ENCODE data around the gene SIRT3. TPM values are rescaled to one million over a fixed set of nuclear protein-coding genes. Genes with fewer than 3 reads are reported as not detected.

SIRT3 gene
- total and polyA plus RNA-seq, 2 of the 13 experiments (the other 11 are each of a cell fraction or from before 2014, with no cell fraction given), result 15.1 to 18.2 TPM

DNA sequence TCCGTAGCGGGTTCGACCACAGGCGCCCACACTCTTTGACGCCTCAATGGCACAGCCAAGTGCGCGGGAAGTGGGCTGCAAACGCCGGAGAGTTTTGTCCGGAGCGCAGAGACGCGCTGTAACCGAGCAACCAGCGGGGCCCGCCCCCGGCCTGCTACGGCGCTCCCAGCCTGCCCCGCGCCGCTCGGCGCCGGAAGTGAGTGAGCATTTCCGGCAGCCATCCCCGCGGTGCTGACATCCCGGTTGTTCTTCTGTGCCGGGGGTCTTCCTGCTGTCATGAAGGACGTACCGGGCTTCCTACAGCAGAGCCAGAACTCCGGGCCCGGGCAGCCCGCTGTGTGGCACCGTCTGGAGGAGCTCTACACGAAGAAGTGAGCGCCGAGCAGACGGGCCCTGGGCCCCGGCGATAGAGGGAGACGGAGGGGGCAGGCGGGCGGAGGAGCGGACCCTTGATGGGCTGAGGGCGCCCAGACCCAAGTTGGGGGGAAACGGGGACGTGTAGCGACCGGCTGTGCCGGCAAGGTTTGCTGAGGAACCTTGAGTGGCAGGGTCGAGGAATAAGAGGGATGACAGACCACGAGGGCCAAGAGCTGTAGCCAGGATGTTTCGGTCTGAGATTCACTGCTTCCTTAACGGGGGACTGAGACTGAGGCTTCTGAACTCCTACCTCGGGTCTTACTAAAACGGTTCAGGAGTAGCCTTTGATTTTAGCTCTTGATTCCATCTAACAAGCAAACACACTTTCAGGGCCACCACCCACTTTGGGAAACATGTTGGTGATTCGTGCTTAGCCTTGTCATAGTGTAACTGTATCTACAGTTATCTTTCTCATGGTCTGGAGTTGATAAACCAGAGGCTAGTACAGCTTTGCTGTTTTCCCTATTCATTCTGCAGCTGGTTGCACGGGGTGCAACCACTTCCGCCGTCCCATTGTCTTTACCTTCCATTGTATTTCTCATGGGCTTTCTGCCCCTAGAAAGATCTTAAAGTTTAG is 929 bp upstream of the SIRT3 start, which contains the start of gene PSMD13 (continued):
- TF ChIP-seq PAXIP1 (CRISPR knock-in tag; conservative IDR thresholded peaks at IDR 0.05) (peak; percentile 38; the same call in 1 of the 2 replicates), POGZ (CRISPR knock-in tag; IDR thresholded peaks at IDR 0.05) (no peak), KLF6 (CRISPR knock-in tag; IDR thresholded peaks at IDR 0.05) (0 out of 2 replicates have a peak, but pooled peaks have one; percentile 40), KDM4B (CRISPR knock-in tag; IDR thresholded peaks at IDR 0.05) (no peak), ZNF572 (CRISPR knock-in tag; IDR thresholded peaks at IDR 0.05) (peak; percentile 66; the same call in 1 of the 2 replicates), ZNF275 (CRISPR knock-in tag; IDR thresholded peaks at IDR 0.05; ENCODE audit: borderline replicate concordance) (0 out of 2 replicates have a peak, but pooled peaks have one; percentile 34), ZNF781 (CRISPR knock-in tag; IDR thresholded peaks at IDR 0.05; ENCODE audit: borderline replicate concordance, not compliant biosample characterization) (no peak), SOX6 (IDR thresholded peaks at IDR 0.05) (no peak), SOX6 (CRISPR knock-in tag; IDR thresholded peaks at IDR 0.05) (peak; percentile 48; the same call in 1 of the 2 replicates), CREM (IDR thresholded peaks at IDR 0.05) (peak; percentile 8; the same call in 1 of the 2 replicates), CREM (CRISPR knock-in tag; IDR thresholded peaks at IDR 0.05) (no peak), ZBTB42 (CRISPR knock-in tag; IDR thresholded peaks at IDR 0.05) (0 out of 2 replicates have a peak, but pooled peaks have one; percentile 37), ZNF547 (CRISPR knock-in tag; IDR thresholded peaks at IDR 0.05) (peak; percentile 59), MED13 (CRISPR knock-in tag; IDR thresholded peaks at IDR 0.05) (peak; percentile 45; the same call in 1 of the 2 replicates), ZNF879 (CRISPR knock-in tag; IDR thresholded peaks at IDR 0.05) (0 out of 2 replicates have a peak, but pooled peaks have one; percentile 47), POLR2G (IDR thresholded peaks at IDR 0.05; ENCODE audit: low read depth, low read length) (peak; percentile 81), HDAC2 (CRISPR knock-in tag; IDR thresholded peaks at IDR 0.05) (peak; percentile 46), ZNF44 (CRISPR knock-in tag; IDR thresholded peaks at IDR 0.05) (no peak), TGIF2 (CRISPR knock-in tag; IDR thresholded peaks at IDR 0.05) (peak; percentile 82), GATAD2A (CRISPR knock-in tag; IDR thresholded peaks at IDR 0.05) (peak; percentile 47), NFIC (IDR thresholded peaks at IDR 0.05; ENCODE audit: low read length) (no peak), MBD4 (IDR thresholded peaks at IDR 0.05; ENCODE audit: borderline replicate concordance, low read length) (no peak)
- TF ChIP-seq, protein P1, sequence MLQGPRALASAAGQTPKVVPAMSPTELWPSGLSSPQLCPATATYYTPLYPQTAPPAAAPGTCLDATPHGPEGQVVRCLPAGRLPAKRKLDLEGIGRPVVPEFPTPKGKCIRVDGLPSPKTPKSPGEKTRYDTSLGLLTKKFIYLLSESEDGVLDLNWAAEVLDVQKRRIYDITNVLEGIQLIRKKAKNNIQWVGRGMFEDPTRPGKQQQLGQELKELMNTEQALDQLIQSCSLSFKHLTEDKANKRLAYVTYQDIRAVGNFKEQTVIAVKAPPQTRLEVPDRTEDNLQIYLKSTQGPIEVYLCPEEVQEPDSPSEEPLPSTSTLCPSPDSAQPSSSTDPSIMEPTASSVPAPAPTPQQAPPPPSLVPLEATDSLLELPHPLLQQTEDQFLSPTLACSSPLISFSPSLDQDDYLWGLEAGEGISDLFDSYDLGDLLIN (CRISPR knock-in tag; IDR thresholded peaks at IDR 0.05; ENCODE audit: borderline replicate concordance), result peak; percentile 51; the same call in 1 of the 2 replicates
- TF ChIP-seq, protein P2, sequence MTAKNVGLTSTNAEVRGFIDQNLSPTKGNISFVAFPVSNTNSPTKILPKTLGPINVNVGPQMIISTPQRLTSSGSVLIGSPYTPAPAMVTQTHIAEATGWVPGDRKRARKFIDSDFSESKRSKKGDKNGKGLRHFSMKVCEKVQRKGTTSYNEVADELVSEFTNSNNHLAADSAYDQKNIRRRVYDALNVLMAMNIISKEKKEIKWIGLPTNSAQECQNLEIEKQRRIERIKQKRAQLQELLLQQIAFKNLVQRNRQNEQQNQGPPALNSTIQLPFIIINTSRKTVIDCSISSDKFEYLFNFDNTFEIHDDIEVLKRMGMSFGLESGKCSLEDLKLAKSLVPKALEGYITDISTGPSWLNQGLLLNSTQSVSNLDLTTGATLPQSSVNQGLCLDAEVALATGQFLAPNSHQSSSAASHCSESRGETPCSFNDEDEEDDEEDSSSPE (CRISPR knock-in tag; IDR thresholded peaks at IDR 0.05), result peak; percentile 56
